Immature natural killer cell (primary cell): Measurements from ENCODE around the gene TANC1. TPM values are rescaled to one million over a fixed set of nuclear protein-coding genes. Genes with fewer than 3 reads are reported as not detected.

ENCODE experiments used
- DNase-seq, 3 donors: peaks; one replicate each; pipeline ENCODE4 v3.0.0; 2022; ENCODE audit warnings: mixed read lengths in 1 of 3
- H3K27ac Mint-ChIP-seq, 6 donors: one replicate each; pipeline ENCODE4 v1.8.0; 2020; ENCODE audit warnings: mixed read lengths in 6 of 6, mild to moderate bottlenecking in 5 of 6, inconsistent platforms in 4 of 6, moderate library complexity in 3 of 6
- H3K27me3 Mint-ChIP-seq, 3 donors: one replicate each; pipeline ENCODE4 v1.8.0; 2020 to 2021; ENCODE audit warnings: low read depth in 3 of 3, mild to moderate bottlenecking in 3 of 3, mixed read lengths in 3 of 3, moderate library complexity in 3 of 3, inconsistent platforms in 1 of 3
- H3K36me3 Mint-ChIP-seq, 3 donors: one replicate each; pipeline ENCODE4 v1.8.0; 2020; ENCODE audit warnings: mixed read lengths in 3 of 3, inconsistent platforms in 2 of 3, mild to moderate bottlenecking in 2 of 3
- H3K4me1 Mint-ChIP-seq, 2 donors: one replicate each; pipeline ENCODE4 v1.8.0; 2020; ENCODE audit warnings: inconsistent platforms in 2 of 2, mild to moderate bottlenecking in 2 of 2, mixed read lengths in 2 of 2, moderate library complexity in 1 of 2
- H3K4me3 Mint-ChIP-seq, 5 donors: one replicate each; pipeline ENCODE4 v1.8.0; 2020; ENCODE audit warnings: mild to moderate bottlenecking in 5 of 5, mixed read lengths in 5 of 5, inconsistent platforms in 3 of 5, moderate library complexity in 3 of 5
- H3K9me3 Mint-ChIP-seq, 6 donors: one replicate each; pipeline ENCODE4 v1.8.0; 2020; ENCODE audit warnings: mild to moderate bottlenecking in 6 of 6, mixed read lengths in 6 of 6, inconsistent platforms in 4 of 6, moderate library complexity in 3 of 6
- polyA plus RNA-seq, 3 donors: library from polyadenylated mRNA; unstranded; fragments of 300-500 nt; fragmentation: Illumina TruSeq; gene quantifications; one replicate each; pipeline ENCODE4 v1.2.3, GENCODE V29; 2021

Gene TANC1
- polyA plus RNA-seq, 3 donors from 2014 or later = 0.41 to 0.46 TPM; not detected in 1

DNA sequence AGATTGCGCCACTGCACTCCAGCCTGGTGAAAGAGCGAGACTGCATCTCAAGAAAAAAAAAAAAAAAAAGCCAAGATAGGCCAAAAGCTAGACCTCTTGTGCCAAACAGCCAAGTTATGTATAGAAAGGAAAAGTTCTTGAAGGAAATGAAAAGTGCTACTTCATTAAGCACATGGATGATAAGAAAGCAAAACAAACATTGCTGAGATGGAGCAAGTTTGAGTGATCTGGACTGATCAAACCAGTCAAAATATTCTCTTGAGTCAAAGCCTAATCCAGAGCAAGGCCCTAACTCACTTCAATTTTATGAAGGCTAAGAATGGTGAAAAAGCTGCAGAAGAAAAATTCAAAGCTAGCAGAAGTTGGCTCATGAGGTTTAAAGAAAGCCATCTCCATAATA, 28.1 kb upstream of the TANC1 start:
- peaks cover 0 to 4% (median 2%) of the 10 kb centered on the region in 3 donors for H3K27me3 Mint-ChIP-seq
- no peaks in the 10 kb centered on the region for H3K9me3 Mint-ChIP-seq
- H3K4me1 Mint-ChIP-seq = no peaks in the 10 kb centered on the region
- no peaks in the 10 kb centered on the region for H3K36me3 Mint-ChIP-seq
- H3K27ac Mint-ChIP-seq = no peak overlapping the region
- no peak overlapping the region for H3K4me3 Mint-ChIP-seq
- no peak for DNase-seq

DNA sequence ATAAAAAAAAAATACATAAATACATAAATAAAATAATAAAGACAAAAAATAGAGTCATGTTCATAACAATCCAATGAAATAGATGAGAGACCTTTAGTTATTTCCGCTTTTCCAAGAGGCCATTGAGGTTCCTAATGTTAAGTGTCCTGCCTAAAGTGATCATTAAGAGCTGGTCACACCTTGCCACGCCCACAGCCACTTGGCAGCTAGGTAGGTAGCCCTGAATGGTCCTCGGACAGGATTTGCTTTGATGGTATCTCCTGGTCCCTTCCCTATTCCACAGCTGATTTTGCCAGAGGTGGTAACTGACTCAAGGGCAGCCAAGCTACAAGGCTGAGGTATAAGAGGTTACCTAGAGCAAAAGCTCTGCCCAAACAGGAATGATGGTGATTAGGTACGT, 24.5 kb upstream of the TANC1 start:
- Mint-ChIP-seq H3K27ac (no peak overlapping the region), H3K36me3 (no peaks in the 10 kb centered on the region), H3K4me3 (no peak overlapping the region), H3K9me3 (no peaks in the 10 kb centered on the region), H3K27me3 (peaks cover 0 to 6% (median 0%) of the 10 kb centered on the region in 3 donors), H3K4me1 (no peaks in the 10 kb centered on the region)
- no peak for DNase-seq

DNA sequence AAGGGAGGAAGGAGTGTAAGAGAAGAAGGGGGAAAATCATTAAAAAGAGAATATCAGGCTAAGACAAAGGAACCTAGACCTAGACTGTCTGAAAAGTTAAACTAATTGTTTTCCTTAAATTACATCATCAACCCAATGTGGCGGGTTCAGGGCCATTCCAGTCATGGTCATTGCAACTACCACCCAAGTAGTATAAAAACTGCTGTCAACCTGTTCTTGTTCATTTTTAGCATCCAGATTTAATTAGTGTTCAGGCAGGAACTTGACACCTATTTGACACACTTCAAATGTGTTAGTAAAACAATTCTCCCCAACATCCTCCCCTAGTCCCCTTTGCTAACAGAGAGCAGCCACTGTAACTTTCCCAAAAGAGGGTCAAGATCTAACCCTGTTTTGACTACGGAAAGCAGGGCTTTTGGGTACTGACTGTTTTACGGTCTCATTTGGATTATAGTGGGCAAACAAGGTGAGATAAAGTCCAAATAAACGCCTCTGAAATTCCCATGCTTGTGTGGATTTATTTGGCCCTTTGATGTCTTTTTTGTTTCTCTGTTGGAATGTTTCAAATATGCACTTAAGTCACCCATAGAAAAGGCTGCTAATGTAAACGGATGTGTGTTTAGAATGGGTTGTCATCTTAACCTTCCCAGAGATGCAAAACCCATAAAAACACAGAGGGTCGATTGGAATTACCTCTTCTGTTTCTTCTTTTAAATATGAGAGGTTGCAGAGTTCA, 19.3 kb upstream of the TANC1 start:
- Mint-ChIP-seq H3K4me3 (no peak overlapping the region), H3K9me3 (no peaks in the 10 kb centered on the region), H3K4me1 (peaks cover 0 to 1% of the 10 kb centered on the region in 2 donors), H3K36me3 (no peaks in the 10 kb centered on the region), H3K27ac (no peak overlapping the region), H3K27me3 (peaks cover 0 to 5% (median 1%) of the 10 kb centered on the region in 3 donors)
- no peak for DNase-seq

DNA sequence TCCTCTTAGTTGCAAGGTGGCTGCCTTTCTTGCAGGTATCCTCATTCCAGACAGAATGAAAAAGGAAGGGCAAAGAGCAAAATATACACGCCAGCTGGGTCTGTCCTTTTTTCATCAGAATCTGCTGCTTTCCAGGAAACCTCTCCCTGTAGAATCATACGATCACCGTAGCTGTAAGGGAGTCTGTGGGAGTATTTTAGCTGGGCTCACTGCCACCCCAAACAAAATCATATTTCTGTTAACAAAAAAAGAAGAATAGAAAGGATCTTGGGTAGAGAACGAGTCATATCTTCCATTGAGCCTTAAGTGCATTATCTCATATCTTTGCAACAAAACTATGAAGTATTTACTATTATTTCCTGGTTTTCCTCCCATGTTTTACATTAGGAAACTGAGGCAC, 15.0 kb upstream of the TANC1 start:
- no peak for DNase-seq
- Mint-ChIP-seq H3K4me1 (peaks cover 0 to 1% of the 10 kb centered on the region in 2 donors), H3K9me3 (no peaks in the 10 kb centered on the region), H3K27me3 (peaks cover 0 to 10% (median 5%) of the 10 kb centered on the region in 3 donors), H3K36me3 (no peaks in the 10 kb centered on the region), H3K4me3 (no peak overlapping the region), H3K27ac (no peak overlapping the region)

DNA sequence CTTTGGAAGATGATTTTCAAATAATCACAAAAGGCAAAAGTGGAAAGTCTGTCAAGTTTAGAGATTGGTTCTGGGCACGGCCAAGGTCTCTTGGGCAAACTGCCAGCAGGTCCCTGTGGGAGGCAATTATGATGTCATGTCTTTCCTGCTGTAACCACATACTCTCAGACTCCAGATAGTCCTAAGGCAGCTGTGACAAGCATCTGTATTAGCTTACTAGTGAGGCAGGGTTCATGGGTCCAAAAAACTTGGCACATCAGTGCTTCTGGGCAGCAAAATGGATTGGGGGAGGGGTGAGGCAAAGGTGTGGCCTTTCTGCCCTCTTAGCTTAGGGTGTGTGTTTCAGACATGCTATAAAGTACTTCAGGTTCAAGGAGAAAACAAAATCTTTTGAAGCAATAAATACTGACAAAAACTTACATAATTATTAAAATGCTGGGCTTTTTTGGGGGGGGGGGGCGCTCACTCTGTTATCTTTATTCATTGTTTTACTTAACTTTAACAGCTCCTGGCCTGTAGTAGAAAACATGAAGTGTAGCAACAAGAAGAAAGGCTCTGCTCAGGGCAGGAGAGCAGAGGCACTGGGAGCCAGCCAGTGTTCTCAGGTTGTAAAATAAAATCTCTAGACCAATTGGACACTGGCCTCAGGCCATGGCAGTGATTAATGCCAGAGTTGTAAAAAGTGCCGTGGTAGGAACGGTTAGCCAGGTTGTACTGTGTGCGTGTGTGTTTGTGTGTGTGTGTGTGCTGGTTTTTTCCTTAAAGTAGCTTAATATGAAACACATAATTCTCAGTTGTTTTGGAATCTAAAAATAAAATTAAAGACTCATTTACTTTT, 14.3 kb upstream of the TANC1 start:
- H3K4me1 Mint-ChIP-seq = peaks cover 0 to 1% of the 10 kb centered on the region in 2 donors
- H3K9me3 Mint-ChIP-seq = no peaks in the 10 kb centered on the region
- H3K27ac Mint-ChIP-seq = no peak overlapping the region
- no peaks in the 10 kb centered on the region for H3K36me3 Mint-ChIP-seq
- peaks cover 0 to 11% (median 5%) of the 10 kb centered on the region in 3 donors for H3K27me3 Mint-ChIP-seq
- DNase-seq = no peak
- no peak overlapping the region for H3K4me3 Mint-ChIP-seq

GRCh38 chr2:158955842-158956365, 12.5 kb upstream of the TANC1 start:
- no peak for DNase-seq
- Mint-ChIP-seq H3K9me3 (no peaks in the 10 kb centered on the region), H3K27me3 (peaks cover 0 to 13% (median 5%) of the 10 kb centered on the region in 3 donors), H3K27ac (no peak overlapping the region), H3K36me3 (no peaks in the 10 kb centered on the region), H3K4me1 (peaks cover 0 to 1% of the 10 kb centered on the region in 2 donors), H3K4me3 (no peak overlapping the region)

DNA sequence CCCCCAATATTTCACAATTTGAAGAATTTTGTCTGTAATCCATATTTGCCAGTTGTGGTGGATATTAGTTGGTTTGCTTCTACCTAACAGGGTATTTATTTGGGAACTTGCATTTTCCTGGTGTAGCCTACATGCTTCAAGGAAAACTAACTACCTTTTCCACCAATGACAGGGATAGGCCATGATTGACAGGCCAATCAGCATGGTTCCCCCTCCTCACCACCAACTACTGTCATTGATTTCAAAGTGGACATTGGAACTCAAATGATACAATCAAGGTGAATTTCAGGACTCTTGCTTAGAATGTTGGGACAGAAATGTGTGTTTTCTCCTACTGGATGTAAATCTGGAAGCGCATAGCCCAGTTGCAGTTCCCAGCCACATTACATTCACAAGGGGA, 10.1 kb upstream of the TANC1 start:
- Mint-ChIP-seq H3K27me3 (peaks cover 0 to 15% (median 5%) of the 10 kb centered on the region in 3 donors), H3K27ac (no peak overlapping the region), H3K9me3 (no peaks in the 10 kb centered on the region), H3K4me1 (peaks cover 0 to 1% of the 10 kb centered on the region in 2 donors), H3K4me3 (no peak overlapping the region), H3K36me3 (no peaks in the 10 kb centered on the region)
- DNase-seq = no peak

GRCh38 chr2:158960193-158960592, 8.2 kb upstream of the TANC1 start:
- DNase-seq = no peak
- Mint-ChIP-seq H3K27me3 (peaks cover 0 to 15% (median 11%) of the 10 kb centered on the region in 3 donors), H3K4me3 (no peak overlapping the region), H3K4me1 (no peaks in the 10 kb centered on the region), H3K9me3 (no peaks in the 10 kb centered on the region), H3K27ac (no peak overlapping the region), H3K36me3 (no peaks in the 10 kb centered on the region)

GRCh38 chr2:158962074-158962473, 6.4 kb upstream of the TANC1 start:
- H3K36me3 Mint-ChIP-seq = no peaks in the 10 kb centered on the region
- no peak overlapping the region for H3K4me3 Mint-ChIP-seq
- no peaks in the 10 kb centered on the region for H3K4me1 Mint-ChIP-seq
- no peaks in the 10 kb centered on the region for H3K9me3 Mint-ChIP-seq
- H3K27ac Mint-ChIP-seq = no peak overlapping the region
- DNase-seq = no peak
- peaks cover 0 to 17% (median 10%) of the 10 kb centered on the region in 3 donors for H3K27me3 Mint-ChIP-seq

DNA sequence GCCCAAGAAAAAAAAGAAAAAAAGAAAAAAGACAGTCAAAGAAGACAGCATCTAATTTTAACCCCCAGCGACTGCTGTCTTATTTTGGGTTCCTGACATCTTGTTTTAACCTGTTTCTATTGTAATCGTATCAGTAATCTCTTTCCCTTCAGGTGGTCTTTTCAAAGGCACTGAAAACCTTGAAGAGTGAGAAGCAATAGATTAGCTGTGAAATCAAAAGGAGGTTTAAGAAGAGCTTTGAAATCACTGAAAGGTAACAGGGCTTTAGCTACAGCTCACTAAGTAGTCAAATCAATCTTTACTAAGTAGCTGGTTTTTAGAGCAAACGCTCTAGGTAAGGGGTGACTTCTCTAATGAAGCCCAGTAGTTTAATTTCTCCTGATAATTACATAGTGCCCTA, 5.4 kb upstream of the TANC1 start:
- no peaks in the 10 kb centered on the region for H3K9me3 Mint-ChIP-seq
- H3K27ac Mint-ChIP-seq = no peak overlapping the region
- H3K4me3 Mint-ChIP-seq = no peak overlapping the region
- no peaks in the 10 kb centered on the region for H3K36me3 Mint-ChIP-seq
- H3K4me1 Mint-ChIP-seq = peaks cover 2 to 5% of the 10 kb centered on the region in 2 donors
- DNase-seq = no peak
- H3K27me3 Mint-ChIP-seq = peaks cover 2 to 16% (median 10%) of the 10 kb centered on the region in 3 donors

- H3K9me3 Mint-ChIP-seq = no peaks in the 10 kb centered on the region
- H3K4me3 Mint-ChIP-seq = no peak overlapping the region
- H3K27ac Mint-ChIP-seq = no peak overlapping the region
- no peaks in the 10 kb centered on the region for H3K36me3 Mint-ChIP-seq
- H3K27me3 Mint-ChIP-seq = peaks cover 11 to 20% (median 14%) of the 10 kb centered on the region in 3 donors
- H3K4me1 Mint-ChIP-seq = peaks cover 13 to 19% of the 10 kb centered on the region in 2 donors
- no peak for DNase-seq
Measured at GRCh38 chr2:158965107-158965506, 3.3 kb upstream of the TANC1 start.

GRCh38 chr2:158965641-158966040, 2.8 kb upstream of the TANC1 start:
- no peak overlapping the region for H3K4me3 Mint-ChIP-seq
- peaks cover 11 to 20% (median 15%) of the 10 kb centered on the region in 3 donors for H3K27me3 Mint-ChIP-seq
- H3K36me3 Mint-ChIP-seq = no peaks in the 10 kb centered on the region
- peaks cover 17 to 24% of the 10 kb centered on the region in 2 donors for H3K4me1 Mint-ChIP-seq
- H3K27ac Mint-ChIP-seq = no peak overlapping the region
- DNase-seq = no peak
- no peaks in the 10 kb centered on the region for H3K9me3 Mint-ChIP-seq

GRCh38 chr2:158966312-158966711, 2.1 kb upstream of the TANC1 start:
- DNase-seq = no peak
- H3K27me3 Mint-ChIP-seq = peaks cover 11 to 20% (median 20%) of the 10 kb centered on the region in 3 donors
- H3K9me3 Mint-ChIP-seq = no peaks in the 10 kb centered on the region
- peaks cover 17 to 24% of the 10 kb centered on the region in 2 donors for H3K4me1 Mint-ChIP-seq
- no peaks in the 10 kb centered on the region for H3K36me3 Mint-ChIP-seq
- no peak overlapping the region for H3K27ac Mint-ChIP-seq
- peak overlapping the region in 1 of 5 donors; percentile 42 for H3K4me3 Mint-ChIP-seq
